ENCODE data around the gene SLC25A38.

Gene SLC25A38

GRCh38 chr3:39378957-39379777 lies 4.0 kb upstream of the SLC25A38 start:
- DNase-seq: no peak

GRCh38 chr3:39379778-39380155 lies 3.4 kb upstream of the SLC25A38 start:
- DNase-seq: no peak

GRCh38 chr3:39381432-39381831 lies 1.7 kb upstream of the SLC25A38 start:
- no peak for DNase-seq

GRCh38 chr3:39383881-39384664 lies 903 bp downstream of the SLC25A38 start:
- DNase-seq: no peak

GRCh38 chr3:39384665-39385000 lies 1.5 kb downstream of the SLC25A38 start:
- DNase-seq: no peak

GRCh38 chr3:39385456-39386090 lies 2.4 kb downstream of the SLC25A38 start:
- DNase-seq: no peak

- no peak for DNase-seq
These were observed 3.1 kb downstream of the SLC25A38 start for GRCh38 chr3:39386318-39386717.

GRCh38 chr3:39387411-39387975 lies 4.3 kb downstream of the SLC25A38 start:
- no peak for DNase-seq

GRCh38 chr3:39388153-39388552 lies 5.0 kb downstream of the SLC25A38 start:
- DNase-seq: no peak

- DNase-seq: no peak
These were observed 5.6 kb downstream of the SLC25A38 start for GRCh38 chr3:39388741-39389248.

- DNase-seq: no peak
These were observed 7.0 kb downstream of the SLC25A38 start for GRCh38 chr3:39390181-39390580.

- DNase-seq: no peak
These were observed 13.5 kb downstream of the SLC25A38 start for GRCh38 chr3:39396690-39397089.

- DNase-seq: no peak
These were observed 15.5 kb downstream of the SLC25A38 start for GRCh38 chr3:39398700-39399099.

- no peak for DNase-seq
These were observed 18.8 kb downstream of the SLC25A38 start for GRCh38 chr3:39401983-39402382.

- DNase-seq: no peak
These were observed 21.9 kb downstream of the SLC25A38 start for GRCh38 chr3:39404943-39405686.

GRCh38 chr3:39405687-39406367 lies 22.7 kb downstream of the SLC25A38 start:
- DNase-seq: no peak

- DNase-seq: peak; percentile 97
These were observed 23.4 kb downstream of the SLC25A38 start, which contains the start of gene RPSA for GRCh38 chr3:39406368-39407258. RPSA (plus strand) TSS chr3:39406720; CDS start chr3:39407654, 934 bp downstream.

GRCh38 chr3:39407259-39407629 lies 24.1 kb downstream of the SLC25A38 start:
- no peak for DNase-seq

GRCh38 chr3:39407773-39408492 lies 24.8 kb downstream of the SLC25A38 start:
- no peak for DNase-seq
